ENCODE measurements around the gene NPLOC4.
A peak's percentile ranks its signal among the peaks of the same experiment; 100 is the strongest.

Gene NPLOC4

GRCh38 chr17:81522491-81523401 is 114.2 kb downstream of the NPLOC4 start:
- ChIA-PET CTCF (interaction anchor here (0.6 to 1.0 kb wide), 3 partner anchors 15 to 689 kb away, joined by 3 read pairs; no protein-coding TSS in a partner anchor), POLR2A (interaction anchor here (0.6 to 1.4 kb wide), 4 partner anchors 10 to 146 kb away, joined by 3 to 5 read pairs (median 4); partner anchors contain the start of gene ACTG1)
- TF ChIP-seq ZNF600 (tag by site-specific recombination; IDR thresholded peaks at IDR 0.05) (no peak), ZNF561 (tag by site-specific recombination; IDR thresholded peaks at IDR 0.05; ENCODE audit: borderline replicate concordance) (no peak), MZF1 (tag by site-specific recombination; IDR thresholded peaks at IDR 0.05; ENCODE audit: borderline replicate concordance) (no peak), ZNF623 (tag by site-specific recombination; IDR thresholded peaks at IDR 0.05) (peak; percentile 99), ZNF529 (tag by site-specific recombination; IDR thresholded peaks at IDR 0.05; ENCODE audit: insufficient replicate concordance) (no peak), ZNF76 (tag by site-specific recombination; IDR thresholded peaks at IDR 0.05; ENCODE audit: borderline replicate concordance, low read depth) (no peak), ZNF10 (tag by site-specific recombination; IDR thresholded peaks at IDR 0.05) (0 out of 2 replicates have a peak, but pooled peaks have one; percentile 11), ZBTB49 (tag by site-specific recombination; IDR thresholded peaks at IDR 0.05; ENCODE audit: low read depth) (no peak), SETDB1 (IDR thresholded peaks at IDR 0.05; ENCODE audit: insufficient read length, low read length) (no peak)
- TF ChIP-seq, protein P1, sequence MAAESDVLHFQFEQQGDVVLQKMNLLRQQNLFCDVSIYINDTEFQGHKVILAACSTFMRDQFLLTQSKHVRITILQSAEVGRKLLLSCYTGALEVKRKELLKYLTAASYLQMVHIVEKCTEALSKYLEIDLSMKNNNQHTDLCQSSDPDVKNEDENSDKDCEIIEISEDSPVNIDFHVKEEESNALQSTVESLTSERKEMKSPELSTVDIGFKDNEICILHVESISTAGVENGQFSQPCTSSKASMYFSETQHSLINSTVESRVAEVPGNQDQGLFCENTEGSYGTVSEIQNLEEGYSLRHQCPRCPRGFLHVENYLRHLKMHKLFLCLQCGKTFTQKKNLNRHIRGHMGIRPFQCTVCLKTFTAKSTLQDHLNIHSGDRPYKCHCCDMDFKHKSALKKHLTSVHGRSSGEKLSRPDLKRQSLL (tag by site-specific recombination; IDR thresholded peaks at IDR 0.05) = peak; percentile 68
- H3K4me1 ChIP-seq (ENCODE audit: control insufficient read depth, insufficient read depth, low read length) = peaks cover 2% of the 10 kb centered on the region; the same call in 1 of the 2 replicates
- H3K27ac ChIP-seq (ENCODE audit: extremely low read depth, low read depth, low read length) = no peak overlapping the region
- H3K9me3 ChIP-seq (ENCODE audit: control insufficient read depth, insufficient read depth, low read depth, low read length) = no peaks in the 10 kb centered on the region
- no peak overlapping the region for H3K4me3 ChIP-seq (ENCODE audit: low read depth, low read length)
- H3K36me3 ChIP-seq (ENCODE audit: control insufficient read depth in 2 of 2, insufficient read depth in 1 of 2, low read length in 2 of 2) = no peaks in the 10 kb centered on the region

GRCh38 chr17:81520021-81520901 is 116.7 kb downstream of the NPLOC4 start:
- Histone ChIP-seq H3K4me3 (ENCODE audit: low read depth, low read length) (peak overlapping the region; percentile 46), H3K36me3 (ENCODE audit: control insufficient read depth in 2 of 2, insufficient read depth in 1 of 2, low read length in 2 of 2) (no peaks in the 10 kb centered on the region), H3K9me3 (ENCODE audit: control insufficient read depth, insufficient read depth, low read depth, low read length) (no peaks in the 10 kb centered on the region), H3K4me1 (ENCODE audit: control insufficient read depth, insufficient read depth, low read length) (peaks cover 11% of the 10 kb centered on the region), H3K27ac (ENCODE audit: extremely low read depth, low read depth, low read length) (peak overlapping the region; percentile 32; the same call in 1 of the 2 replicates)
- ChIA-PET CTCF (interaction anchor here (0.6 to 3.6 kb wide), 6 partner anchors 10 to 264 kb away, joined by 3 to 25 read pairs (median 4); partner anchors contain the start of gene FAAP100), POLR2A (interaction anchor here (1.7 to 4.4 kb wide), 4 partner anchors 9 to 81 kb away, joined by 4 to 42 read pairs (median 6); no protein-coding TSS in a partner anchor)
- TF ChIP-seq MZF1 (tag by site-specific recombination; IDR thresholded peaks at IDR 0.05; ENCODE audit: borderline replicate concordance) = no peak
- TF ChIP-seq ZNF843 (tag by site-specific recombination; IDR thresholded peaks at IDR 0.05) = no peak
- TF ChIP-seq GLIS2 (tag by site-specific recombination; IDR thresholded peaks at IDR 0.05) = peak; percentile 48
- TF ChIP-seq, protein P2, sequence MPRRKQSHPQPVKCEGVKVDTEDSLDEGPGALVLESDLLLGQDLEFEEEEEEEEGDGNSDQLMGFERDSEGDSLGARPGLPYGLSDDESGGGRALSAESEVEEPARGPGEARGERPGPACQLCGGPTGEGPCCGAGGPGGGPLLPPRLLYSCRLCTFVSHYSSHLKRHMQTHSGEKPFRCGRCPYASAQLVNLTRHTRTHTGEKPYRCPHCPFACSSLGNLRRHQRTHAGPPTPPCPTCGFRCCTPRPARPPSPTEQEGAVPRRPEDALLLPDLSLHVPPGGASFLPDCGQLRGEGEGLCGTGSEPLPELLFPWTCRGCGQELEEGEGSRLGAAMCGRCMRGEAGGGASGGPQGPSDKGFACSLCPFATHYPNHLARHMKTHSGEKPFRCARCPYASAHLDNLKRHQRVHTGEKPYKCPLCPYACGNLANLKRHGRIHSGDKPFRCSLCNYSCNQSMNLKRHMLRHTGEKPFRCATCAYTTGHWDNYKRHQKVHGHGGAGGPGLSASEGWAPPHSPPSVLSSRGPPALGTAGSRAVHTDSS (tag by site-specific recombination; IDR thresholded peaks at IDR 0.05) = no peak
- TF ChIP-seq ZNF549 (tag by site-specific recombination; IDR thresholded peaks at IDR 0.05) = no peak
- TF ChIP-seq, protein P3, sequence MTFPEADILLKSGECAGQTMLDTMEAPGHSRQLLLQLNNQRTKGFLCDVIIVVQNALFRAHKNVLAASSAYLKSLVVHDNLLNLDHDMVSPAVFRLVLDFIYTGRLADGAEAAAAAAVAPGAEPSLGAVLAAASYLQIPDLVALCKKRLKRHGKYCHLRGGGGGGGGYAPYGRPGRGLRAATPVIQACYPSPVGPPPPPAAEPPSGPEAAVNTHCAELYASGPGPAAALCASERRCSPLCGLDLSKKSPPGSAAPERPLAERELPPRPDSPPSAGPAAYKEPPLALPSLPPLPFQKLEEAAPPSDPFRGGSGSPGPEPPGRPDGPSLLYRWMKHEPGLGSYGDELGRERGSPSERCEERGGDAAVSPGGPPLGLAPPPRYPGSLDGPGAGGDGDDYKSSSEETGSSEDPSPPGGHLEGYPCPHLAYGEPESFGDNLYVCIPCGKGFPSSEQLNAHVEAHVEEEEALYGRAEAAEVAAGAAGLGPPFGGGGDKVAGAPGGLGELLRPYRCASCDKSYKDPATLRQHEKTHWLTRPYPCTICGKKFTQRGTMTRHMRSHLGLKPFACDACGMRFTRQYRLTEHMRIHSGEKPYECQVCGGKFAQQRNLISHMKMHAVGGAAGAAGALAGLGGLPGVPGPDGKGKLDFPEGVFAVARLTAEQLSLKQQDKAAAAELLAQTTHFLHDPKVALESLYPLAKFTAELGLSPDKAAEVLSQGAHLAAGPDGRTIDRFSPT (tag by site-specific recombination; IDR thresholded peaks at IDR 0.05) = no peak
- no peak for TF ChIP-seq BCL11A (tag by site-specific recombination; IDR thresholded peaks at IDR 0.05; ENCODE audit: low read depth)
- TF ChIP-seq PATZ1 (tag by site-specific recombination; IDR thresholded peaks at IDR 0.05) = peak; percentile 47; the same call in 1 of the 2 replicates
- 0 out of 2 replicates have a peak, but pooled peaks have one; percentile 39 for TF ChIP-seq KLF8 (tag by site-specific recombination; IDR thresholded peaks at IDR 0.05)
- peak; percentile 88 for TF ChIP-seq ZBTB20 (tag by site-specific recombination; IDR thresholded peaks at IDR 0.05)

Measured in HEK293 (cell line).